Esophagus squamous epithelium (tissue), 5 donors: ENCODE results near the gene RNF220. TPM values are rescaled to one million over a fixed set of nuclear protein-coding genes. Genes with fewer than 3 reads are reported as not detected.
A peak's percentile ranks its signal among the peaks of the same experiment; 100 is the strongest.

Experiments used
- DNase-seq: peaks from one replicate; lab custom pipeline; 2025; lab: John Stamatoyannopoulos, UW
- H3K27ac ChIP-seq, 4 donors: fragments of 200-600 bp; sonication (generic); one replicate each; pipeline ENCODE4 v1.5.1; 2016 to 2019; ENCODE audit warnings: mild to moderate bottlenecking in 1 of 4
- H3K27me3 ChIP-seq, 4 donors: fragments of 200-600 bp; sonication (generic); 1 replicate in 3 of 4; 2 replicates in 1 of 4; pipeline versions ENCODE4 v1.5.1 to v1.6.0; 2017 to 2021; ENCODE audit warnings: antibody characterized with exemption in 1 of 4
- H3K36me3 ChIP-seq, 3 donors: fragments of 200-600 bp; sonication (generic); one replicate each; pipeline ENCODE4 v1.5.1; 2016 to 2019
- H3K4me1 ChIP-seq, 3 donors: fragments of 200-600 bp; sonication (generic); one replicate each; pipeline ENCODE4 v1.5.1; 2017 to 2019
- H3K4me3 ChIP-seq, 4 donors: fragments of 200-600 bp; sonication (generic); 1 replicate in 3 of 4; 2 replicates in 1 of 4; pipeline ENCODE4 v1.5.1; 2016 to 2019; ENCODE audit warnings: mild to moderate bottlenecking in 2 of 4, moderate library complexity in 1 of 4
- H3K9me3 ChIP-seq, 3 donors: fragments of 200-600 bp; sonication (generic); one replicate each; pipeline ENCODE4 v1.5.1; 2016 to 2019
- POLR2A ChIP-seq, 4 donors: fragments of 450-650 bp; IDR thresholded peaks; one replicate each; pipeline ENCODE4 v1.6.1; 2017; ENCODE audit warnings: antibody characterized with exemption in 4 of 4, mild to moderate bottlenecking in 4 of 4, moderate library complexity in 3 of 4
- WGBS, 2 donors: methylation state at CpG; one replicate each; pipeline ENCODE4 v1.1.5; 2018; 5-methylcytosine and 5-hydroxymethylcytosine counted together
- intact Hi-C: fragments of 100-400 bp; cut with DNase I; formaldehyde crosslinking; loops from one replicate; pipeline ENCODE4 v1.15.0; 2022
- total RNA-seq, 4 donors: library from RNA; depleted of rRNA; stranded (reverse); fragments of >200 nt; gene quantifications; one replicate each; pipeline ENCODE4 v1.1.0, GENCODE V29; 2016
- TF ChIP-seq, protein P1 (sequence below), 6 experiments: fragments of 450-650 bp in 4 of 6; fragments of 200-600 bp in 2 of 6; sonication (generic) in 2 of 6; IDR thresholded peaks; one replicate each; pipeline ENCODE4 v1.5.1; 2016 to 2019; ENCODE audit warnings: antibody characterized with exemption in 6 of 6, mild to moderate bottlenecking in 4 of 6, moderate library complexity in 4 of 6
- donor health status: DM: yes; HTN: yes; CAD: no.

The RNF220 gene
- total RNA-seq, 4 donors from 2014 or later = 44.8 to 111 (median 60.3) TPM

DNA sequence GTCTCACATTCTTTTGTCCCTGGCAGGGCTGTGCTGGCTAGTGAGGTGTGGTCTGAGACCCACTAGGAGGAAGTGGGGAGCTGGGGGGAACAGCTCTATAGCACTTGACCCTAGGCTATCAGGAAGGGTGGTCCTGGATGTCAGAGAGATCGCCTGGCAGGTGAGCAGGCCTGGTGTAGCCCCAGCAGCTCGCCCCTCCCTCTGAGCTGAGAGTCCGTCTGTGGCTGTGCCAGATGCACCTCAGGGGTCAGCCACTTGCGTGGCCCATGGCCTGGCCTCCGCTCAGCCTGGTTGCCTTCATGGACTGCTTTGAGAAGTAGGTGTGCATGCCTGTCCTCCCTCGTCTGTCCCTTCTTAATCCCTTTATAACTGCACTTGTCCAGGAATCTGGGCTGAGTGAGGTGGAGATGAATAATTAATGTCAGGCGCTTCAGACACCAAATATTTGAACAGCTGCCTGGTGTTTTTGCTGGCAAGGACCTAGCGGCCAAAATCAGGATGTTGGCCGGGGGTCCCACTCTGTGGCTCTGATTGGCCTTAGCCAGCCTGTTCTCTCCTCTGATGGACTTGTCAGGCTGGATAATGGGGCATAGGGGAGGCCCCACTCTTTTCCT, 238.8 kb downstream of the RNF220 start:
- H3K36me3 ChIP-seq = peaks cover 45 to 100% (median 51%) of the 10 kb centered on the region in 3 donors
- no peak for DNase-seq
- no peak for TF ChIP-seq POLR2A (IDR thresholded peaks at IDR 0.05)
- TF ChIP-seq, protein P1, sequence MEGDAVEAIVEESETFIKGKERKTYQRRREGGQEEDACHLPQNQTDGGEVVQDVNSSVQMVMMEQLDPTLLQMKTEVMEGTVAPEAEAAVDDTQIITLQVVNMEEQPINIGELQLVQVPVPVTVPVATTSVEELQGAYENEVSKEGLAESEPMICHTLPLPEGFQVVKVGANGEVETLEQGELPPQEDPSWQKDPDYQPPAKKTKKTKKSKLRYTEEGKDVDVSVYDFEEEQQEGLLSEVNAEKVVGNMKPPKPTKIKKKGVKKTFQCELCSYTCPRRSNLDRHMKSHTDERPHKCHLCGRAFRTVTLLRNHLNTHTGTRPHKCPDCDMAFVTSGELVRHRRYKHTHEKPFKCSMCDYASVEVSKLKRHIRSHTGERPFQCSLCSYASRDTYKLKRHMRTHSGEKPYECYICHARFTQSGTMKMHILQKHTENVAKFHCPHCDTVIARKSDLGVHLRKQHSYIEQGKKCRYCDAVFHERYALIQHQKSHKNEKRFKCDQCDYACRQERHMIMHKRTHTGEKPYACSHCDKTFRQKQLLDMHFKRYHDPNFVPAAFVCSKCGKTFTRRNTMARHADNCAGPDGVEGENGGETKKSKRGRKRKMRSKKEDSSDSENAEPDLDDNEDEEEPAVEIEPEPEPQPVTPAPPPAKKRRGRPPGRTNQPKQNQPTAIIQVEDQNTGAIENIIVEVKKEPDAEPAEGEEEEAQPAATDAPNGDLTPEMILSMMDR (IDR thresholded peaks at IDR 0.05) = no peak
- H3K4me3 ChIP-seq = no peak overlapping the region
- H3K27ac ChIP-seq = peak overlapping the region in 3 of 4 donors; percentile 67 to 86 (median 82)
- intact Hi-C loops = no loop called here
- H3K9me3 ChIP-seq = no peaks in the 10 kb centered on the region
- H3K27me3 ChIP-seq = no peaks in the 10 kb centered on the region
- peaks cover 0 to 51% (median 20%) of the 10 kb centered on the region in 3 donors for H3K4me1 ChIP-seq
- WGBS, 2 donors = 58 to 76% methylated on average over 5 to 7 of the region's 9 CpGs

DNA sequence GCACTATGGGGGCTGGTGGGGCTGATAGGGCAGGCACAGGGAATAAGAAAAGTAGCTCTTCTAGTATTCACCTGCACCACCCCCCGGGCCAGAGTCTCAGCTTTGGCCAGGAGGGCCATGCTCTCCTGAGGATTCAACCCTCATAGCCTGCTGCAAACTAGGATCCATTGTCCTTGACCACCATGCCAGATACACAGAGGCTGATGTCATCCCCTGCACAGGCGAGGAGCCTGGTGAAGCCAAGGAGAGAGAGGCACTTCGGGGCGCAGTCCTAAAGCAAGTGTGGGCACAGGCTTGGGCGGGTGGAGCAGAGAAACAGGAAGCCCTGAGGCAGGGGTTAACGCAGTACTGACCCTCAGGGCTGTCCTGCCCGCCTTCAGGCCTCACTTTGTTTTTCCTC, 239.8 kb downstream of the RNF220 start:
- H3K27me3 ChIP-seq = no peaks in the 10 kb centered on the region
- no peak for DNase-seq
- peaks cover 0 to 51% (median 20%) of the 10 kb centered on the region in 3 donors for H3K4me1 ChIP-seq
- peak overlapping the region; percentile 55 to 86 (median 74) for H3K27ac ChIP-seq
- WGBS, 2 donors = 71 to 80% methylated on average over 6 to 7 of the region's 7 CpGs
- intact Hi-C loops = no loop called here
- H3K4me3 ChIP-seq = no peak overlapping the region
- H3K36me3 ChIP-seq = peaks cover 39 to 100% (median 52%) of the 10 kb centered on the region in 3 donors
- H3K9me3 ChIP-seq = no peaks in the 10 kb centered on the region
- TF ChIP-seq, protein P1 (IDR thresholded peaks at IDR 0.05) = no peak
- TF ChIP-seq POLR2A (IDR thresholded peaks at IDR 0.05) = no peak

DNA sequence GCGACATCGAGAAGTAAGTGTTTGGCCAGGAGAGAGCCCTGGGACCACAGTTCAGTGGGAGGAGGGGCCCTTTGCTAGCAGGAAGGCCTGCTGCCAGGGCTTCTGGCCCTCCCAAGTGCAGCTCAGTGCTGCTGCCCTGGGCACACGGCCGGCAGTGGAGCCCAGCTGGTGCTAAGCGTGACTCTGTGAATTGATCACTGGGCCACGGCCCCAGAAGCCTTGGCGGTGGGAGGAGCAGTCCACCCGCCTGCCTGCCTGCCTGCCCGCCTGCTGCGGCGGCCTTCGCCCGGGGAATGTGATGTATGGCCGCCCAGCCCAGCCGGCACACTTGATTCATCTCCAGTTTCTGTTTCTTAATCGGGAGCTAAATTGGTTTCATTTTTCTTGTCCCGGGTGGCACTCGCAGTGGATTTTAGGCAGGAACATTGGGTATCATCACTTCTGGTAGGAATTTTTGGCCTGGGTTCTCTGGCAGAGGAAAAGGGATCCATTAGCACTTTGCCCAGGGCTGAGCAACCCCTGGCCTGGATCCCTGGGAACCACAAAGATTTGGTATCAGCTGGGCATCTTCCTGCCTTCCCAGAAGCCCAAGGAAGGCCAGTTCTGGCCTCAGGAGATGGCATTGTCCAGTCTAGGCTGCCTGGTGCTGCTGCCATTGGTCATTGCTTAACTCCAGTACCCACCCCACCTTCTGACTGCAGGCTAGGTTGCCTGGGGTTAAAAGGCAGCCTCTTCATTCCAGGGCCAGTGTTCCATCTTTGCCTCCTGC, 240.6 kb downstream of the RNF220 start:
- no peaks in the 10 kb centered on the region for H3K27me3 ChIP-seq
- no peaks in the 10 kb centered on the region for H3K9me3 ChIP-seq
- DNase-seq = no peak
- WGBS, 2 donors = 68 to 74% methylated on average over 5 to 7 of the region's 18 CpGs
- peak overlapping the region; percentile 55 to 86 (median 74) for H3K27ac ChIP-seq
- peak overlapping the region in 1 of 4 donors; percentile 14 for H3K4me3 ChIP-seq
- TF ChIP-seq POLR2A (IDR thresholded peaks at IDR 0.05) = no peak
- TF ChIP-seq, protein P1 (IDR thresholded peaks at IDR 0.05) = no peak
- intact Hi-C loops = no loop called here
- H3K36me3 ChIP-seq = peaks cover 38 to 100% (median 52%) of the 10 kb centered on the region in 3 donors
- peaks cover 0 to 51% (median 20%) of the 10 kb centered on the region in 3 donors for H3K4me1 ChIP-seq

DNA sequence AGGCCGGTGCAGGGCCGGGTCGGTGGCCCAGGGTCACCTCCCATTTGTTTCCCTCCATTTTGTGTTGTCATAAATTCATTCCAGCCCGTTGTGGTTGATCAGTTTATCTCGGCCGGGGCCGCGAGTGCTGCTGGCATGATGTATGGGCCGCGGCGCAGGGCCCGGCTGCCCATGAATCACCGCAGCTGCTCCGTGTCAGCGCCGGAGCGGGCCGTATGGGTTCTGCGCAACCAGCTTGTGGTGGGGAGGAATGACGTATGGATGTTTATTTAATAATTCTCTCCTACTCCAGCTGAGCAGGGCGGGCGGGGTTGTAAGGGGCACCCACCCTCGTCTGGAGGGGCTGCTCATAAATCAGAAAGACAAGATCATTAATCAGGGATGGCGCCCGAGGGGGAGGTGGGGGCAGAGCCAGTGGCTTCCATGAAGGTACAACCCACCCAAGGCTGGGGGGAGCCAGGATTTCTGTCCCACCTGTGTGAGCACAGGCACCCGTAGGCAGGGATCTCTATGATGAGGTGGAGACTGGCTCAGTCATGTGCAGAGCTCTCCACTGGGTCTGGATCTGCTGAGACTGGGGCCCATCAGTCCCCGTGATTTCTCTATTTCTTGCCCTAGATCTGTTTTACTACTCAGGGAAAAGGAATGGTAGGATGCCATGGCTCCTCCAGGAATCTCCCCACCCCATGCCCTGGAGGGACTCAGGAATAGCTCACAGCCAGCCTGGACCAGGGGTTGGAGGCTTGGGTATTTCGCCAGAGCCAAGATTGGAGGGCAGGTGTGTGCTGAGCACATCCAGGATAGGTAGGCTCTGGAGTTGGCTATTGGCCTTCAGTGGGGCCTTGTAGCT, 241.4 kb downstream of the RNF220 start:
- TF ChIP-seq, protein P1 (IDR thresholded peaks at IDR 0.05) = no peak
- TF ChIP-seq POLR2A (IDR thresholded peaks at IDR 0.05) = no peak
- peak overlapping the region in 1 of 4 donors; percentile 14 for H3K4me3 ChIP-seq
- peaks cover 0 to 48% (median 20%) of the 10 kb centered on the region in 3 donors for H3K4me1 ChIP-seq
- WGBS, 2 donors = 68 to 88% methylated on average over 10 of the region's 28 CpGs
- no peak for DNase-seq
- no peaks in the 10 kb centered on the region for H3K9me3 ChIP-seq
- peak overlapping the region; percentile 55 to 86 (median 74) for H3K27ac ChIP-seq
- no peaks in the 10 kb centered on the region for H3K27me3 ChIP-seq
- intact Hi-C loops = no loop called here
- peaks cover 32 to 100% (median 55%) of the 10 kb centered on the region in 3 donors for H3K36me3 ChIP-seq
